HepG2 (cell line): ENCODE data around the gene VDAC2.

ENCODE experiments used
- GATA4 ChIP-seq: sonication (generic); IDR thresholded peaks from 2 replicates; pipeline ENCODE4 v1.6.1; 2016; ENCODE audit warnings: antibody characterized with exemption, low read depth, borderline replicate concordance
- GTF2F1 ChIP-seq: fragments of 150-350 bp; IDR thresholded peaks from 2 replicates; pipeline ENCODE4 v1.6.1; 2014; ENCODE audit warnings: low read length
- MAFK ChIP-seq, 2 experiments: IDR thresholded peaks in 1 of 2; conservative IDR thresholded peaks in 1 of 2; 2 replicates each; pipeline ENCODE4 v1.6.1; 2011; ENCODE audit warnings: improper control_type of control experiment in 2 of 2, low read length in 2 of 2
- MIER3 ChIP-seq: IDR thresholded peaks from 2 replicates; pipeline ENCODE4 v1.6.1; 2016; ENCODE audit warnings: missing compliant biosample characterization, borderline replicate concordance
- NFATC3 ChIP-seq: sonication (generic); formaldehyde crosslinking; IDR thresholded peaks from 2 replicates; pipeline ENCODE4 v1.5.1; 2020; ENCODE audit warnings: mild to moderate bottlenecking, missing genetic modification reagents
- NR3C1 ChIP-seq: sonication (generic); formaldehyde crosslinking; IDR thresholded peaks from 2 replicates; pipeline ENCODE4 v1.4.0; 2020; ENCODE audit warnings: missing genetic modification reagents
- RAD21 ChIP-seq: fragments of 450-650 bp; formaldehyde crosslinking; IDR thresholded peaks from 2 replicates; pipeline ENCODE4 v1.5.0; 2020; ENCODE audit warnings: mild to moderate bottlenecking
- ZMAT5 ChIP-seq: sonication (generic); formaldehyde crosslinking; IDR thresholded peaks from 2 replicates; pipeline ENCODE4 v1.5.0; 2020; ENCODE audit warnings: mild to moderate bottlenecking, low read depth, missing genetic modification reagents, borderline replicate concordance

- TF ChIP-seq GTF2F1 = no peak
- TF ChIP-seq NR3C1 (CRISPR knock-in tag) = no peak
- TF ChIP-seq NFATC3 (CRISPR knock-in tag) = no peak
- no peak for TF ChIP-seq GATA4
- no peak for TF ChIP-seq RAD21 (CRISPR knock-in tag)
- no peak for TF ChIP-seq MAFK (conservative IDR thresholded peaks at IDR 0.05 in 1 of 2, IDR thresholded peaks at IDR 0.05 in 1 of 2; ENCODE audit: low read length in 2 of 2)
- TF ChIP-seq MIER3 (CRISPR knock-in tag) = no peak
- TF ChIP-seq ZMAT5 = no peak
These were observed 4.7 kb upstream of the VDAC2 start for GRCh38 chr10:75205908-75206307.
